Upper lobe of right lung (tissue), 1 donor: ENCODE results near the gene P2RX6. TPM values are rescaled to one million over a fixed set of nuclear protein-coding genes. Genes with fewer than 3 reads are reported as not detected.
A peak's percentile ranks its signal among the peaks of the same experiment; 100 is the strongest.
"Not testable (repeated sequence)": the region's sequence is repeated elsewhere in the genome, so short reads cannot be mapped to it uniquely, and the experiment has no call there.

Source experiments
- ATAC-seq: fragments of 200-7000 bp; cut with Tn5 transposase; one replicate; pipeline ENCODE4 v1.9.1; 2020; ENCODE audit warnings: mild to moderate bottlenecking, moderate library complexity
- DNase-seq: peaks from one replicate; pipeline ENCODE4 v3.0.0-alpha.2; 2020
- H3K27ac ChIP-seq: fragments of 200-600 bp; one replicate; pipeline ENCODE4 v1.8.0; 2022
- H3K27me3 ChIP-seq: fragments of 200-600 bp; one replicate; pipeline ENCODE4 v1.8.0; 2022; ENCODE audit warnings: mild to moderate bottlenecking
- H3K36me3 ChIP-seq: fragments of 200-600 bp; one replicate; pipeline ENCODE4 v1.8.0; 2022
- H3K4me1 ChIP-seq: fragments of 200-600 bp; one replicate; pipeline ENCODE4 v1.8.0; 2022
- H3K4me3 ChIP-seq: fragments of 200-600 bp; one replicate; pipeline ENCODE4 v1.8.0; 2022; ENCODE audit warnings: mild to moderate bottlenecking
- H3K9me3 ChIP-seq: fragments of 200-600 bp; one replicate; pipeline ENCODE4 v1.8.0; 2022
- CTCF ChIP-seq: fragments of 200-600 bp; IDR thresholded peaks from one replicate; pipeline ENCODE4 v1.8.0; 2022; ENCODE audit warnings: antibody characterized with exemption
- intact Hi-C: fragments of 100-400 bp; cut with DNase I; formaldehyde crosslinking; loops from one replicate; pipeline ENCODE4 v1.11.0; 2022
- total RNA-seq: library from RNA; stranded (reverse); fragmentation: NEBNext Ultra II Directional; extraction: Animal tissue kit (Norgen Biotek cat#: 25700); gene quantifications from one replicate; pipeline ENCODE4 v1.2.1, GENCODE V29; 2021
- donor health status: DM: no; HTN: yes; CAD: no; lungs with severe emphysema.

The P2RX6 gene
- total RNA-seq, 1 donor from 2014 or later: 2.2 TPM

GRCh38 chr22:21038405-21038804 is 23.4 kb downstream of the P2RX6 start:
- intact Hi-C loops: no loop called here
- Histone ChIP-seq H3K27me3 (no peaks in the 10 kb centered on the region), H3K4me3 (no peak overlapping the region), H3K27ac (peak overlapping the region; percentile 6), H3K9me3 (no peaks in the 10 kb centered on the region), H3K36me3 (no peaks in the 10 kb centered on the region), H3K4me1 (no peaks in the 10 kb centered on the region)
- ATAC-seq: no peak
- DNase-seq: no peak
- no peak for TF ChIP-seq CTCF

GRCh38 chr22:21039158-21039557 is 24.2 kb downstream of the P2RX6 start:
- ATAC-seq, H3K9me3 ChIP-seq, H3K4me1 ChIP-seq, H3K4me3 ChIP-seq, H3K36me3 ChIP-seq, intact Hi-C loops, DNase-seq, H3K27ac ChIP-seq, H3K27me3 ChIP-seq: not testable (repeated sequence)

GRCh38 chr22:21041937-21042336 is 27.0 kb downstream of the P2RX6 start:
- no peak for ATAC-seq
- no peak overlapping the region for H3K4me3 ChIP-seq
- intact Hi-C loops: no loop called here

GRCh38 chr22:21042978-21043859 is 28.3 kb downstream of the P2RX6 start:
- Histone ChIP-seq H3K4me1 (peaks cover 13% of the 10 kb centered on the region), H3K4me3 (no peak overlapping the region), H3K36me3 (no peaks in the 10 kb centered on the region), H3K27me3 (no peaks in the 10 kb centered on the region), H3K9me3 (no peaks in the 10 kb centered on the region), H3K27ac (no peak overlapping the region)
- DNase-seq (peak; percentile 31), ATAC-seq (no peak)
- intact Hi-C loops: no loop called here
- TF ChIP-seq CTCF: no peak

More at GRCh38 chr22:21041937-21042336, 27.0 kb downstream of the P2RX6 start:
- peaks cover 13% of the 10 kb centered on the region for H3K4me1 ChIP-seq
- DNase-seq: no peak
- TF ChIP-seq CTCF: no peak
- no peaks in the 10 kb centered on the region for H3K36me3 ChIP-seq
- no peaks in the 10 kb centered on the region for H3K9me3 ChIP-seq
- H3K27ac ChIP-seq: no peak overlapping the region
- H3K27me3 ChIP-seq: no peaks in the 10 kb centered on the region

GRCh38 chr22:21043860-21044535 is 29.0 kb downstream of the P2RX6 start:
- Histone ChIP-seq H3K4me1 (peaks cover 13% of the 10 kb centered on the region), H3K27ac (no peak overlapping the region), H3K4me3 (no peak overlapping the region), H3K27me3 (no peaks in the 10 kb centered on the region), H3K9me3 (no peaks in the 10 kb centered on the region), H3K36me3 (no peaks in the 10 kb centered on the region)
- ATAC-seq: no peak
- DNase-seq: peak; percentile 32
- intact Hi-C loops: no loop called here
- TF ChIP-seq CTCF: no peak
